Stimulated activated CD8-positive, alpha-beta memory T cell treated with anti-CD3 and anti-CD28 coated beads, Interleukin-4, amount 100 ng/mL, for 1 hour (primary cell): ENCODE measurements around the gene IAH1.
A peak's percentile ranks its signal among the peaks of the same experiment; 100 is the strongest.
"Not testable (repeated sequence)": the region's sequence is repeated elsewhere in the genome, so short reads cannot be mapped to it uniquely, and the experiment has no call there.

Experiments used
- DNase-seq, 2 donors: peaks; one replicate each; pipeline ENCODE4 v3.0.0-alpha.2; 2020; ENCODE audit warnings: low read depth in 2 of 2, low spot score in 1 of 2

IAH1 gene

GRCh38 chr2:9473308-9473984, 905 bp upstream of the IAH1 start:
- no peak for DNase-seq

GRCh38 chr2:9473985-9474360, 378 bp upstream of the IAH1 start:
- peak in 1 of 2 donors; percentile 43 for DNase-seq

- no peak for DNase-seq
Observed at GRCh38 chr2:9477914-9478313, 3.6 kb downstream of the IAH1 start.

GRCh38 chr2:9478526-9478925, 4.2 kb downstream of the IAH1 start:
- no peak for DNase-seq

GRCh38 chr2:9480157-9480556, 5.8 kb downstream of the IAH1 start:
- DNase-seq: no peak

GRCh38 chr2:9483107-9483506, 8.8 kb downstream of the IAH1 start:
- DNase-seq: no peak

- DNase-seq: no peak
Observed at GRCh38 chr2:9484533-9484932, 10.2 kb downstream of the IAH1 start.

GRCh38 chr2:9488583-9489547, 14.5 kb downstream of the IAH1 start:
- no peak for DNase-seq

GRCh38 chr2:9490789-9491188, 16.4 kb downstream of the IAH1 start:
- DNase-seq: no peak

GRCh38 chr2:9492927-9493326, 18.6 kb downstream of the IAH1 start:
- DNase-seq: no peak

GRCh38 chr2:9493478-9493877, 19.1 kb downstream of the IAH1 start:
- no peak for DNase-seq

GRCh38 chr2:9494081-9494480, 19.7 kb downstream of the IAH1 start:
- no peak for DNase-seq

GRCh38 chr2:9497017-9497416, 22.7 kb downstream of the IAH1 start:
- no peak for DNase-seq

GRCh38 chr2:9498210-9498609, 23.9 kb downstream of the IAH1 start:
- no peak for DNase-seq

GRCh38 chr2:9508931-9509330, 34.6 kb downstream of the IAH1 start:
- DNase-seq: no peak

- not testable (repeated sequence) for DNase-seq
Observed at GRCh38 chr2:9513946-9514345, 39.6 kb downstream of the IAH1 start.

GRCh38 chr2:9517118-9517782, 42.9 kb downstream of the IAH1 start:
- DNase-seq: no peak

GRCh38 chr2:9518163-9518562, 43.8 kb downstream of the IAH1 start:
- no peak for DNase-seq

- no peak for DNase-seq
Observed at GRCh38 chr2:9518780-9519179, 44.4 kb downstream of the IAH1 start.

GRCh38 chr2:9519250-9519649, 44.9 kb downstream of the IAH1 start:
- DNase-seq: no peak

GRCh38 chr2:9524291-9524690, 49.9 kb downstream of the IAH1 start:
- DNase-seq: no peak

- DNase-seq: no peak
Observed at GRCh38 chr2:9525266-9525665, 50.9 kb downstream of the IAH1 start.
